ENCODE measurements around the gene TRIM60.

Gene TRIM60

GRCh38 chr4:165052627-165053026 lies 20.8 kb downstream of the TRIM60 start:
- WGBS (ENCODE audit: insufficient coverage): 100% methylated on average over 2 of the region's 3 CpGs
- no peak for DNase-seq
- H3K27me3 ChIP-seq (replicated peaks in 2 of 5; ENCODE audit: control insufficient read depth in 4 of 5, insufficient read depth in 5 of 5, low read length in 4 of 5): no peaks in the 10 kb centered on the region
- H3K4me3 ChIP-seq (ENCODE audit: control insufficient read depth in 1 of 7, extremely low read depth in 1 of 7, insufficient read depth in 4 of 7, low read depth in 2 of 7, low read length in 6 of 7): no peak overlapping the region
- CTCF ChIA-PET: no interaction called here
- H3K4me1 ChIP-seq (ENCODE audit: control extremely low read depth in 1 of 4, control insufficient read depth in 4 of 4, insufficient read depth in 4 of 4, low read length in 3 of 4): no peaks in the 10 kb centered on the region
- no peak overlapping the region for H3K27ac ChIP-seq (ENCODE audit: insufficient read depth in 1 of 2, low read depth in 1 of 2, low read length in 2 of 2, poor library complexity in 1 of 2, severe bottlenecking in 2 of 2)
- no peaks in the 10 kb centered on the region for H3K9me3 ChIP-seq (ENCODE audit: control extremely low read depth in 1 of 5, control insufficient read depth in 4 of 5, insufficient read depth in 2 of 5, low read depth in 1 of 5, low read length in 4 of 5)
- no peaks in the 10 kb centered on the region for H3K36me3 ChIP-seq (ENCODE audit: control insufficient read depth in 4 of 4, insufficient read depth in 4 of 4, low read length in 3 of 4)
- POLR2A ChIA-PET: no interaction called here

- Histone ChIP-seq H3K27ac (ENCODE audit: insufficient read depth in 1 of 2, low read depth in 1 of 2, low read length in 2 of 2, poor library complexity in 1 of 2, severe bottlenecking in 2 of 2) (no peak within 1 kb of the TSS), H3K9me3 (ENCODE audit: control extremely low read depth in 1 of 5, control insufficient read depth in 4 of 5, insufficient read depth in 2 of 5, low read depth in 1 of 5, low read length in 4 of 5) (no peaks in the 10 kb centered on the region), H3K4me3 (ENCODE audit: control insufficient read depth in 1 of 7, extremely low read depth in 1 of 7, insufficient read depth in 4 of 7, low read depth in 2 of 7, low read length in 6 of 7) (no peak within 1 kb of the TSS), H3K4me1 (ENCODE audit: control extremely low read depth in 1 of 4, control insufficient read depth in 4 of 4, insufficient read depth in 4 of 4, low read length in 3 of 4) (no peaks in the 10 kb centered on the region), H3K36me3 (ENCODE audit: control insufficient read depth in 4 of 4, insufficient read depth in 4 of 4, low read length in 3 of 4) (no peaks in the 10 kb centered on the region), H3K27me3 (replicated peaks in 2 of 5; ENCODE audit: control insufficient read depth in 4 of 5, insufficient read depth in 5 of 5, low read length in 4 of 5) (no peaks in the 10 kb centered on the region)
- no peak for DNase-seq
- ChIA-PET POLR2A (no interaction called here), CTCF (interaction anchor here (0.5 kb wide), 1 partner anchor 43 kb away, joined by 3 read pairs; no protein-coding TSS in a partner anchor)
- WGBS (ENCODE audit: insufficient coverage): 80% methylated on average over 6 of the region's 6 CpGs
These were observed 21.8 kb downstream of the TRIM60 start, which contains the start of gene TRIM75 for GRCh38 chr4:165053645-165054044. TSS of gene TRIM75 (plus strand) at chr4:165053866. CDS start at chr4:165059148, 5,282 bp downstream.

GRCh38 chr4:165055601-165056000 lies 23.8 kb downstream of the TRIM60 start:
- Histone ChIP-seq H3K27me3 (replicated peaks in 2 of 5; ENCODE audit: control insufficient read depth in 4 of 5, insufficient read depth in 5 of 5, low read length in 4 of 5) (no peaks in the 10 kb centered on the region), H3K4me3 (ENCODE audit: control insufficient read depth in 1 of 7, extremely low read depth in 1 of 7, insufficient read depth in 4 of 7, low read depth in 2 of 7, low read length in 6 of 7) (no peak overlapping the region), H3K4me1 (ENCODE audit: control extremely low read depth in 1 of 4, control insufficient read depth in 4 of 4, insufficient read depth in 4 of 4, low read length in 3 of 4) (no peaks in the 10 kb centered on the region), H3K36me3 (ENCODE audit: control insufficient read depth in 4 of 4, insufficient read depth in 4 of 4, low read length in 3 of 4) (no peaks in the 10 kb centered on the region), H3K27ac (ENCODE audit: insufficient read depth in 1 of 2, low read depth in 1 of 2, low read length in 2 of 2, poor library complexity in 1 of 2, severe bottlenecking in 2 of 2) (no peak overlapping the region), H3K9me3 (ENCODE audit: control extremely low read depth in 1 of 5, control insufficient read depth in 4 of 5, insufficient read depth in 2 of 5, low read depth in 1 of 5, low read length in 4 of 5) (no peaks in the 10 kb centered on the region)
- WGBS (ENCODE audit: insufficient coverage): 99% methylated on average over 9 of the region's 9 CpGs
- ChIA-PET CTCF (no interaction called here), POLR2A (no interaction called here)
- DNase-seq: no peak

GRCh38 chr4:165058666-165059065 lies 26.9 kb downstream of the TRIM60 start:
- WGBS (ENCODE audit: insufficient coverage): 100% methylated on average over 1 of the region's 2 CpGs
- H3K9me3 ChIP-seq (ENCODE audit: control extremely low read depth in 1 of 5, control insufficient read depth in 4 of 5, insufficient read depth in 2 of 5, low read depth in 1 of 5, low read length in 4 of 5): no peaks in the 10 kb centered on the region
- H3K27ac ChIP-seq (ENCODE audit: insufficient read depth in 1 of 2, low read depth in 1 of 2, low read length in 2 of 2, poor library complexity in 1 of 2, severe bottlenecking in 2 of 2): no peak overlapping the region
- no peaks in the 10 kb centered on the region for H3K27me3 ChIP-seq (replicated peaks in 2 of 5; ENCODE audit: control insufficient read depth in 4 of 5, insufficient read depth in 5 of 5, low read length in 4 of 5)
- no peak overlapping the region for H3K4me3 ChIP-seq (ENCODE audit: control insufficient read depth in 1 of 7, extremely low read depth in 1 of 7, insufficient read depth in 4 of 7, low read depth in 2 of 7, low read length in 6 of 7)
- CTCF ChIA-PET: no interaction called here
- DNase-seq: no peak
- POLR2A ChIA-PET: no interaction called here
- H3K36me3 ChIP-seq (ENCODE audit: control insufficient read depth in 4 of 4, insufficient read depth in 4 of 4, low read length in 3 of 4): no peaks in the 10 kb centered on the region
- no peaks in the 10 kb centered on the region for H3K4me1 ChIP-seq (ENCODE audit: control extremely low read depth in 1 of 4, control insufficient read depth in 4 of 4, insufficient read depth in 4 of 4, low read length in 3 of 4)

- no peaks in the 10 kb centered on the region for H3K9me3 ChIP-seq (ENCODE audit: control extremely low read depth in 1 of 5, control insufficient read depth in 4 of 5, insufficient read depth in 2 of 5, low read depth in 1 of 5, low read length in 4 of 5)
- WGBS (ENCODE audit: insufficient coverage): 86% methylated on average over 4 of the region's 4 CpGs
- H3K4me3 ChIP-seq (ENCODE audit: control insufficient read depth in 1 of 7, extremely low read depth in 1 of 7, insufficient read depth in 4 of 7, low read depth in 2 of 7, low read length in 6 of 7): no peak overlapping the region
- ChIA-PET CTCF (no interaction called here), POLR2A (no interaction called here)
- H3K36me3 ChIP-seq (ENCODE audit: control insufficient read depth in 4 of 4, insufficient read depth in 4 of 4, low read length in 3 of 4): no peaks in the 10 kb centered on the region
- H3K27me3 ChIP-seq (replicated peaks in 2 of 5; ENCODE audit: control insufficient read depth in 4 of 5, insufficient read depth in 5 of 5, low read length in 4 of 5): no peaks in the 10 kb centered on the region
- no peak for DNase-seq
- no peaks in the 10 kb centered on the region for H3K4me1 ChIP-seq (ENCODE audit: control extremely low read depth in 1 of 4, control insufficient read depth in 4 of 4, insufficient read depth in 4 of 4, low read length in 3 of 4)
- H3K27ac ChIP-seq (ENCODE audit: insufficient read depth in 1 of 2, low read depth in 1 of 2, low read length in 2 of 2, poor library complexity in 1 of 2, severe bottlenecking in 2 of 2): no peak overlapping the region
These were observed 27.6 kb downstream of the TRIM60 start for GRCh38 chr4:165059386-165059785.

- POLR2A ChIA-PET: no interaction called here
- no CpG with 5 or more reads among the region's 1 CpG for WGBS (ENCODE audit: insufficient coverage)
- Histone ChIP-seq H3K9me3 (ENCODE audit: control extremely low read depth in 1 of 5, control insufficient read depth in 4 of 5, insufficient read depth in 2 of 5, low read depth in 1 of 5, low read length in 4 of 5) (no peaks in the 10 kb centered on the region), H3K27ac (ENCODE audit: insufficient read depth in 1 of 2, low read depth in 1 of 2, low read length in 2 of 2, poor library complexity in 1 of 2, severe bottlenecking in 2 of 2) (no peak overlapping the region), H3K36me3 (ENCODE audit: control insufficient read depth in 4 of 4, insufficient read depth in 4 of 4, low read length in 3 of 4) (no peaks in the 10 kb centered on the region), H3K4me1 (ENCODE audit: control extremely low read depth in 1 of 4, control insufficient read depth in 4 of 4, insufficient read depth in 4 of 4, low read length in 3 of 4) (no peaks in the 10 kb centered on the region), H3K27me3 (replicated peaks in 2 of 5; ENCODE audit: control insufficient read depth in 4 of 5, insufficient read depth in 5 of 5, low read length in 4 of 5) (no peaks in the 10 kb centered on the region), H3K4me3 (ENCODE audit: control insufficient read depth in 1 of 7, extremely low read depth in 1 of 7, insufficient read depth in 4 of 7, low read depth in 2 of 7, low read length in 6 of 7) (no peak overlapping the region)
- DNase-seq: no peak
- CTCF ChIA-PET: no interaction called here
These were observed 29.1 kb downstream of the TRIM60 start for GRCh38 chr4:165060938-165061337.

GRCh38 chr4:165070560-165070959 lies 38.8 kb downstream of the TRIM60 start:
- CTCF ChIA-PET: no interaction called here
- Histone ChIP-seq H3K4me1 (ENCODE audit: control extremely low read depth in 1 of 4, control insufficient read depth in 4 of 4, insufficient read depth in 4 of 4, low read length in 3 of 4) (no peaks in the 10 kb centered on the region), H3K27ac (ENCODE audit: insufficient read depth in 1 of 2, low read depth in 1 of 2, low read length in 2 of 2, poor library complexity in 1 of 2, severe bottlenecking in 2 of 2) (no peak overlapping the region), H3K36me3 (ENCODE audit: control insufficient read depth in 4 of 4, insufficient read depth in 4 of 4, low read length in 3 of 4) (no peaks in the 10 kb centered on the region), H3K9me3 (ENCODE audit: control extremely low read depth in 1 of 5, control insufficient read depth in 4 of 5, insufficient read depth in 2 of 5, low read depth in 1 of 5, low read length in 4 of 5) (no peaks in the 10 kb centered on the region), H3K4me3 (ENCODE audit: control insufficient read depth in 1 of 7, extremely low read depth in 1 of 7, insufficient read depth in 4 of 7, low read depth in 2 of 7, low read length in 6 of 7) (no peak overlapping the region), H3K27me3 (replicated peaks in 2 of 5; ENCODE audit: control insufficient read depth in 4 of 5, insufficient read depth in 5 of 5, low read length in 4 of 5) (no peaks in the 10 kb centered on the region)
- no peak for DNase-seq
- POLR2A ChIA-PET: no interaction called here
- WGBS (ENCODE audit: insufficient coverage): no CpG with 5 or more reads among the region's 1 CpG

Measured in common myeloid progenitor, CD34-positive (primary cell).